Neural cell (in vitro differentiated cells): ENCODE measurements around the gene GOLGA6C. TPM values are rescaled to one million over a fixed set of nuclear protein-coding genes. Genes with fewer than 3 reads are reported as not detected.
"Not testable (repeated sequence)": the region's sequence is repeated elsewhere in the genome, so short reads cannot be mapped to it uniquely, and the experiment has no call there.

Source experiments
- H2AFZ ChIP-seq: fragments of 200-600, 300-800 bp; sonication (generic), shearing (Covaris generic); 2 replicates; pipeline ENCODE4 v1.6.0; 2014; ENCODE audit warnings: low read depth, mild to moderate bottlenecking, antibody characterized with exemption, low read length, moderate library complexity
- H3F3A ChIP-seq: fragments of 200-600 bp; shearing (Covaris generic); 2 replicates; pipeline ENCODE4 v1.6.1; 2016; ENCODE audit warnings: mild to moderate bottlenecking, moderate library complexity, mixed read lengths, antibody characterized with exemption, low read length; ENCODE audit not compliant: insufficient read depth, poor library complexity, severe bottlenecking
- H3K27ac ChIP-seq: fragments of 200-600, 300-800 bp; sonication (generic), shearing (Covaris generic); 2 replicates; pipeline ENCODE4 v1.5.1; 2014; ENCODE audit warnings: mild to moderate bottlenecking, low read length, moderate library complexity
- H3K27me3 ChIP-seq: fragments of 300-800, 200-600 bp; sonication (generic), shearing (Covaris generic); 2 replicates; pipeline ENCODE4 v1.6.0; 2014; ENCODE audit warnings: mild to moderate bottlenecking, low read depth, low read length, moderate library complexity; ENCODE audit not compliant: insufficient read depth
- H3K36me3 ChIP-seq: fragments of 300-800, 200-600 bp; sonication (generic), shearing (Covaris generic); 2 replicates; pipeline ENCODE4 v1.5.1; 2014; ENCODE audit warnings: mild to moderate bottlenecking, antibody characterized with exemption, low read length, moderate library complexity; ENCODE audit not compliant: insufficient read depth
- H3K4me2 ChIP-seq: fragments of 300-800, 200-600 bp; sonication (generic), shearing (Covaris generic); 2 replicates; pipeline ENCODE4 v1.6.0; 2014; ENCODE audit warnings: mild to moderate bottlenecking, low read length
- H3K4me3 ChIP-seq: fragments of 300-800, 200-600 bp; sonication (generic), shearing (Covaris generic); 2 replicates; pipeline ENCODE4 v1.5.1; 2014; ENCODE audit warnings: mild to moderate bottlenecking, low read length, moderate library complexity
- H3K79me2 ChIP-seq: fragments of 200-600 bp; shearing (Covaris generic); replicated peaks from 2 replicates; pipeline ENCODE4 v1.6.0; 2014; ENCODE audit warnings: mild to moderate bottlenecking, low read length, moderate library complexity; ENCODE audit not compliant: insufficient read depth
- H3K9ac ChIP-seq: fragments of 300-800, 200-600 bp; sonication (generic), shearing (Covaris generic); 2 replicates; pipeline ENCODE4 v1.6.1; 2016; ENCODE audit warnings: mild to moderate bottlenecking, low read length, mixed read lengths
- H3K9me2 ChIP-seq: fragments of 200-600 bp; shearing (Covaris generic); 2 replicates; pipeline ENCODE4 v1.6.1; 2016; ENCODE audit warnings: mild to moderate bottlenecking, low read length, mixed read lengths; ENCODE audit not compliant: insufficient read depth
- H3K9me3 ChIP-seq: fragments of 200-600, 300-800 bp; sonication (generic), shearing (Covaris generic); 2 replicates; pipeline ENCODE4 v1.6.1; 2016; ENCODE audit warnings: mild to moderate bottlenecking, mixed run types, low read length, moderate library complexity, mixed read lengths
- H4K20me1 ChIP-seq: fragments of 200-600 bp; shearing (Covaris generic); 2 replicates; pipeline ENCODE4 v1.6.1; 2016; ENCODE audit warnings: mild to moderate bottlenecking, mixed run types; ENCODE audit not compliant: insufficient read depth
- EP300 ChIP-seq: fragments of 450-650 bp; conservative IDR thresholded peaks from 2 replicates; pipeline ENCODE4 v1.6.1; 2014; ENCODE audit warnings: antibody characterized with exemption, mild to moderate bottlenecking, moderate library complexity; ENCODE audit not compliant: poor library complexity, severe bottlenecking
- EZH2 ChIP-seq: fragments of 200-600, 300-800 bp; shearing (Covaris generic), sonication (generic); IDR thresholded peaks from 2 replicates; pipeline ENCODE4 v1.6.1; 2014; ENCODE audit warnings: antibody characterized with exemption, low read length, borderline replicate concordance, mild to moderate bottlenecking; ENCODE audit not compliant: insufficient read depth, poor library complexity, severe bottlenecking
- MXI1 ChIP-seq: fragments of 450-650 bp; conservative IDR thresholded peaks from 2 replicates; pipeline ENCODE4 v1.6.1; 2014; ENCODE audit warnings: antibody characterized with exemption, mild to moderate bottlenecking; ENCODE audit not compliant: poor library complexity, severe bottlenecking
- POLR2AphosphoS5 ChIP-seq: IDR thresholded peaks from 2 replicates; pipeline ENCODE4 v1.6.1; 2012
- RAD21 ChIP-seq: fragments of 450-650 bp; conservative IDR thresholded peaks from 2 replicates; pipeline ENCODE4 v1.6.1; 2014; ENCODE audit warnings: antibody characterized with exemption, mild to moderate bottlenecking, moderate library complexity
- SMC3 ChIP-seq: fragments of 450-650 bp; conservative IDR thresholded peaks from 2 replicates; pipeline ENCODE4 v1.6.1; 2014; ENCODE audit warnings: antibody characterized with exemption, mild to moderate bottlenecking, moderate library complexity; ENCODE audit not compliant: poor library complexity
- TAF1 ChIP-seq: IDR thresholded peaks from 2 replicates; pipeline ENCODE4 v1.6.1; 2012; ENCODE audit warnings: low read depth
- polyA plus RNA-seq: library from polyadenylated mRNA; depleted of rRNA; stranded (reverse); fragments of >200 nt; gene quantifications from 2 replicates; pipeline ENCODE4 v1.2.3, GENCODE V29; 2014
- TF ChIP-seq, protein P1 (sequence below): fragments of 450-650 bp; IDR thresholded peaks from 2 replicates; pipeline ENCODE4 v1.5.1; 2014; ENCODE audit warnings: antibody characterized with exemption, mild to moderate bottlenecking, moderate library complexity; ENCODE audit not compliant: poor library complexity, severe bottlenecking
- TF ChIP-seq, protein P2 (sequence below): IDR thresholded peaks from 2 replicates; pipeline ENCODE4 v1.6.1; 2012; ENCODE audit warnings: borderline replicate concordance

GOLGA6C gene
- polyA plus RNA-seq, 1 donor from 2014 or later, result not detected

DNA sequence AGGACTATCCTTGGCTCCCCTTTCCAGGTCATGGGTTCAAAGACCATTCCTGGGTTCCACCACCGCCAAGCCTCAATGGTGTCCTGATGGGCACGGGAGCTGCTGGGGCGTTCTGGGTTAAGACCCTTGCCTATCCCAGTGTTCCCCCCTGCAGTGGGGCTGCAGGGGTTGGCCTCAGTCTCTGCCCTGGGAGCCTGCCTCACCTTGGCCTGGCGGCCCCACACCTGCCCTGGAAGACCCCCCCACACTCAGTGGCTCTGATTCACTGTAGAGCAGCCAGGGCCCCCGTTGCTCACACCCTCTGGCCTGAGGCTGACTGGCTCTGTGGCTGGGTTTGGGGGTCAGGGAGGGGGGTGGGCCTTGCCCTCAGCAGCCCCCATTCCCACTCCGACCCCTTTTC is 34.4 kb upstream of the GOLGA6C start:
- Histone ChIP-seq H3K4me2 (no peak overlapping the region), H3K27me3 (no peaks in the 10 kb centered on the region), H3K9ac (no peak overlapping the region), H3K36me3 (no peaks in the 10 kb centered on the region), H4K20me1 (no peaks in the 10 kb centered on the region), H3K9me3 (no peaks in the 10 kb centered on the region), H3K27ac (no peak overlapping the region), H3K4me3 (no peak overlapping the region), H3F3A (no peaks in the 10 kb centered on the region), H3K79me2 (no peaks in the 10 kb centered on the region), H3K9me2 (no peaks in the 10 kb centered on the region), H2AFZ (no peak overlapping the region)
- TF ChIP-seq EZH2 (no peak), POLR2AphosphoS5 (no peak), MXI1 (no peak)
- TF ChIP-seq, protein P1, sequence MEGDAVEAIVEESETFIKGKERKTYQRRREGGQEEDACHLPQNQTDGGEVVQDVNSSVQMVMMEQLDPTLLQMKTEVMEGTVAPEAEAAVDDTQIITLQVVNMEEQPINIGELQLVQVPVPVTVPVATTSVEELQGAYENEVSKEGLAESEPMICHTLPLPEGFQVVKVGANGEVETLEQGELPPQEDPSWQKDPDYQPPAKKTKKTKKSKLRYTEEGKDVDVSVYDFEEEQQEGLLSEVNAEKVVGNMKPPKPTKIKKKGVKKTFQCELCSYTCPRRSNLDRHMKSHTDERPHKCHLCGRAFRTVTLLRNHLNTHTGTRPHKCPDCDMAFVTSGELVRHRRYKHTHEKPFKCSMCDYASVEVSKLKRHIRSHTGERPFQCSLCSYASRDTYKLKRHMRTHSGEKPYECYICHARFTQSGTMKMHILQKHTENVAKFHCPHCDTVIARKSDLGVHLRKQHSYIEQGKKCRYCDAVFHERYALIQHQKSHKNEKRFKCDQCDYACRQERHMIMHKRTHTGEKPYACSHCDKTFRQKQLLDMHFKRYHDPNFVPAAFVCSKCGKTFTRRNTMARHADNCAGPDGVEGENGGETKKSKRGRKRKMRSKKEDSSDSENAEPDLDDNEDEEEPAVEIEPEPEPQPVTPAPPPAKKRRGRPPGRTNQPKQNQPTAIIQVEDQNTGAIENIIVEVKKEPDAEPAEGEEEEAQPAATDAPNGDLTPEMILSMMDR, result no peak

DNA sequence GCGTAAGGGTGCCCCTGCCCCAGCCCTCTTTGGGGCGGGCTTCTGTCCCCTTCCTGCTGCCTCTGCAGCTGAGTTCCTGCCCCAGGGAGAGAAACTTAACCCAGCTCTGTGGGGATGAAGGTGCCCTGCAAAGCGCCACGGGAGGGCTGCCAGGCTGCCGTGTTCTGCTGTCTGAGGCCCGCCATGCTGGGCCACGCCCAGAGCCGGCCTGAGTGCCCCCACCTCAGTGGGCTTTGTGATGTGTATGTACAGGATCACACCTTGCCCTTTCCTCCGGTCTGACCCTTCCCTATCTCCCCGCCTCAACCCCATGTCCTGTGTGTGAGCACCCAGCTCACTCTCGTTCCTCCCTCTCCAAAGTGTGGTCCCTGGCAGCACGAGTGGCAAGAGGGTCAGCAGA is 33.9 kb upstream of the GOLGA6C start:
- Histone ChIP-seq H3K36me3 (no peaks in the 10 kb centered on the region), H3K79me2 (no peaks in the 10 kb centered on the region), H4K20me1 (no peaks in the 10 kb centered on the region), H2AFZ (no peak overlapping the region), H3K4me3 (no peak overlapping the region), H3K4me2 (no peak overlapping the region), H3K9me3 (no peaks in the 10 kb centered on the region), H3K9ac (no peak overlapping the region), H3K27ac (no peak overlapping the region), H3F3A (no peaks in the 10 kb centered on the region), H3K27me3 (no peaks in the 10 kb centered on the region), H3K9me2 (no peaks in the 10 kb centered on the region)
- TF ChIP-seq, protein P1, result no peak
- TF ChIP-seq, protein P2, sequence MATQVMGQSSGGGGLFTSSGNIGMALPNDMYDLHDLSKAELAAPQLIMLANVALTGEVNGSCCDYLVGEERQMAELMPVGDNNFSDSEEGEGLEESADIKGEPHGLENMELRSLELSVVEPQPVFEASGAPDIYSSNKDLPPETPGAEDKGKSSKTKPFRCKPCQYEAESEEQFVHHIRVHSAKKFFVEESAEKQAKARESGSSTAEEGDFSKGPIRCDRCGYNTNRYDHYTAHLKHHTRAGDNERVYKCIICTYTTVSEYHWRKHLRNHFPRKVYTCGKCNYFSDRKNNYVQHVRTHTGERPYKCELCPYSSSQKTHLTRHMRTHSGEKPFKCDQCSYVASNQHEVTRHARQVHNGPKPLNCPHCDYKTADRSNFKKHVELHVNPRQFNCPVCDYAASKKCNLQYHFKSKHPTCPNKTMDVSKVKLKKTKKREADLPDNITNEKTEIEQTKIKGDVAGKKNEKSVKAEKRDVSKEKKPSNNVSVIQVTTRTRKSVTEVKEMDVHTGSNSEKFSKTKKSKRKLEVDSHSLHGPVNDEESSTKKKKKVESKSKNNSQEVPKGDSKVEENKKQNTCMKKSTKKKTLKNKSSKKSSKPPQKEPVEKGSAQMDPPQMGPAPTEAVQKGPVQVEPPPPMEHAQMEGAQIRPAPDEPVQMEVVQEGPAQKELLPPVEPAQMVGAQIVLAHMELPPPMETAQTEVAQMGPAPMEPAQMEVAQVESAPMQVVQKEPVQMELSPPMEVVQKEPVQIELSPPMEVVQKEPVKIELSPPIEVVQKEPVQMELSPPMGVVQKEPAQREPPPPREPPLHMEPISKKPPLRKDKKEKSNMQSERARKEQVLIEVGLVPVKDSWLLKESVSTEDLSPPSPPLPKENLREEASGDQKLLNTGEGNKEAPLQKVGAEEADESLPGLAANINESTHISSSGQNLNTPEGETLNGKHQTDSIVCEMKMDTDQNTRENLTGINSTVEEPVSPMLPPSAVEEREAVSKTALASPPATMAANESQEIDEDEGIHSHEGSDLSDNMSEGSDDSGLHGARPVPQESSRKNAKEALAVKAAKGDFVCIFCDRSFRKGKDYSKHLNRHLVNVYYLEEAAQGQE, result no peak
- TF ChIP-seq TAF1 (no peak), MXI1 (no peak), EP300 (no peak), RAD21 (no peak), EZH2 (no peak), SMC3 (no peak), POLR2AphosphoS5 (no peak)

GRCh38 chr15:75225102-75225836 is 32.9 kb upstream of the GOLGA6C start:
- H3K4me2 ChIP-seq, H3K9me3 ChIP-seq, H3K4me3 ChIP-seq, H3K79me2 ChIP-seq, H3K36me3 ChIP-seq, H3F3A ChIP-seq, H2AFZ ChIP-seq, H4K20me1 ChIP-seq, H3K27me3 ChIP-seq, H3K9ac ChIP-seq, H3K27ac ChIP-seq, H3K9me2 ChIP-seq: not testable (repeated sequence)
